Jurkat, Clone E6-1 (cell line): Measurements from ENCODE around the gene NEDD4L.

Experiments
- DNase-seq: peaks from one replicate; pipeline ENCODE4 v3.0.0-alpha.2; 2011; ENCODE audit warnings: low read depth, low spot score
- H3K4me3 ChIP-seq: 2 replicates; pipeline ENCODE4 v1.5.1; 2011; ENCODE audit warnings: mild to moderate bottlenecking, low read length, control low read depth, moderate library complexity

Gene NEDD4L

DNA sequence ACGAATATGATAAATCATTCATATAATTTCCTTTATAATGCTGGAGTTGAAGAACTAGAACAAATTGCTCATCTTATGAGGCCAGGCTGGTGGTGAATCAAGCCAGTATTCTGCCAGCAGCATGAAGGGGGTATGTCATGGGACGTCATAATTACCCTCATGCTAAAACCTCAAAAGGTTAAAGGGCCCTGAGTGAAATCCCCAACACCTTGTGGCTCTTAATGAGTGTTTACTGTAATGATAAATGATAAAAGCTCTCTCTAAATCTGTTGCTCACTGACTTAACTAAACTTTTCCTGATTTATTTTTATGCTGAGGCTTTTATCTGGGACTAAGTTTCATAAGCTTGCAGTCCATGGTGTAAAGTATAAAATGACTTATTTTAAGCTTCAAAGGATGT lies 18.3 kb upstream of the NEDD4L start:
- H3K4me3 ChIP-seq, result no peak overlapping the region
- DNase-seq, result no peak

DNA sequence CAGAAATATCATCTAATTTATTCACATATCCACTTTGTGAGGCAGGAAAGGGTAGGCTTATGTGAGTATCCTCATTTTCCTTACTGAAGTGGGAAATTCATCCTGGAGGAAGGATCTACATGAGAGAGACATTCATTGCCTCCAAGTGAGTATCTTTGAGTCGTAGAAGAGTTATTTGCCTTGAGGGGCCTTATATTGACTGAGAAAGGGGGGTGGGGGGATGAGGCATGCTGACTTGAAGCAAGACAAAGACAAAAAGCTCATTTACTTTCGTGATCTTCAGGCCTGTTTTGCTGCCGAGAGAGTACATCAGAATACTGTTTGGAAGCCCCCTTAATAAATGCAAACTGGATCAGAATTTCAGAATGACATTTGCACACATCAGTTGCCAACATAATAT lies 17.6 kb upstream of the NEDD4L start:
- no peak overlapping the region for H3K4me3 ChIP-seq
- no peak for DNase-seq

DNA sequence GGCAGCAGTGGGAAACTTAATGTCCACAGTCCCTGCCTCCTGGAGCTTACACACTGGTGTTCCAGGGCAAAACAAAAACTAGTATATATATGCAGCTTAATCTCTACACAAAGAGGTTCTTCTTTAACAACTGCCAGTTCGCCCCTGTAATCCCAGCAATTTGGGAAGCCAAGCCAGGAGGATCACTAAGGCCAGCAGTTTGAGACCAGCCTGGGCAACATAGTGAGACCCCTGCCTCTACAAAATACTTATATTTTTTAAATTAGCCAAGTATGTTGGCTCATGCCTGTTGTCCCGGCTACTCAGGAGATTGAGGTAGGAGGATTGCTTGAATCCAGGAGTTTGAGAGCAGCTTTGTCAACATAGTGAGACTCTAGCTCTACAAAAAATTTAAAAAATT lies 17.2 kb upstream of the NEDD4L start:
- no peak overlapping the region for H3K4me3 ChIP-seq
- DNase-seq, result no peak

DNA sequence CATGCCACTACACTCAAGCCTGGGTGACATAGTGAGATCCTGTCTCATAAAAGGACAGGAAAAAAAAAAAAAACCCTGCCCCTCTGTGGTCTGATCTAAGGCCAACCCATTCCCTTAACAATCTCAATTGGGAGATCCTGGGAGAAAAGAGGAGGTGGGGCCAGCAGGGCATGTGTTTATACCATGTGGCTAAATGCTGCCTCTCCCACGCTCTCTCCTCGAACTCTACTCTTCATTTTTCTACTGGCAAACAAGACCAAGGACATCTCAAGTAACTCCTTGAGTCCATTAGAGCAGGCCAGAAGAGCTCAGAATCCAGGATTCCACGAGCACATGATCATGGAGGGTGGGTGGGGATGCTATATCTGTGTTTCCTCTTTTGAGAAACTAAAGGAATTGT lies 16.7 kb upstream of the NEDD4L start:
- DNase-seq, result no peak
- no peak overlapping the region for H3K4me3 ChIP-seq

DNA sequence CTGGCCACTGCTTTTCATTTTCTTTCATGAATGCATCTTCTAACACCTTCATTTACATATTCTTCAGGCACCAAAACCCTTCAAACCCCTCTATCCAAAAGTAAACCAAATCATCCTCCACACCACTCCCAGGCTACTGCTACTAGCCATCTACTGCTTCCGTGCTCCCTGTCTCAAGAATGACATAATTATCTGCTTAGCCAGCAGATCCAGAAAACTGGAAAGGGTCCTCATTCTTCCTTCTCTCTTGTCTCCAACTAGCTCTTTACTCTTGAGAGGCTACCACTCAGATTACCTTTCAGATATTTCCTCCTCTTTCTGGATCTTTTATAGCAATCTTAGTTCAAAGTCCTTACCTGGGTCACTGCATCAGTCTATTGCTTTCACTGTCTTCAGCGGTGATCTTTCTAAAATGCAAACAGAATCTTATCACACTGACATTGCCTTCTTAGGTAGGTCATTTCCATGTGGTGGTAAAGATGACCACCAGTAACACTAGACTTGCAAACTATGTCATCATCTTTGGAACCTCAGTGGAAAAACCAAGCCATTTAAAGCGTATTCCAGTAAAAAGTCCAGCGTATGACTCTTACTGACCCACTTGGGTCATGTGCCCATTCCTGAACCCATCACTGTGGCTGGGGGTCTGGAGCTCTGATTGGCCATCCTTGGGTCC lies 15.8 kb upstream of the NEDD4L start:
- no peak overlapping the region for H3K4me3 ChIP-seq
- no peak for DNase-seq

DNA sequence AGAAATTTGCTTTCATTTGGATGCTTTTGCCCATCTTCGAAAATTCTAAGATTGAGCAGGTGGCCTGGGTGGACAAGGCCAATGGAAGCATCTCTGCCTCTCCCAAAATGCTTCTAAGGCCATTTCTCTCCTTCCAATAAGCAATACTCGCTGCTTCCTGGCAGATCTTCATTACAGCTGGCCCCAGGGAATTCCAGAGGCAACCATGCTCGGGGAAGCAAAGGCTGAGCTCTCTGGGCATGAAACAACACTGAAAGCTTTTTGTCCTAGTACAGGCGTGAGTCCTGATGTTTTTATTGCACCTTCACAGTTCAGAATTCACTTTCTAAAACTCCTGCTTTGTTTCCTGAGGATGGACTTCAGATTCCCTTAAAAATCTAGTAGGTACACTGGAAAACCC lies 11.8 kb upstream of the NEDD4L start:
- no peak for DNase-seq
- H3K4me3 ChIP-seq, result no peak overlapping the region

DNA sequence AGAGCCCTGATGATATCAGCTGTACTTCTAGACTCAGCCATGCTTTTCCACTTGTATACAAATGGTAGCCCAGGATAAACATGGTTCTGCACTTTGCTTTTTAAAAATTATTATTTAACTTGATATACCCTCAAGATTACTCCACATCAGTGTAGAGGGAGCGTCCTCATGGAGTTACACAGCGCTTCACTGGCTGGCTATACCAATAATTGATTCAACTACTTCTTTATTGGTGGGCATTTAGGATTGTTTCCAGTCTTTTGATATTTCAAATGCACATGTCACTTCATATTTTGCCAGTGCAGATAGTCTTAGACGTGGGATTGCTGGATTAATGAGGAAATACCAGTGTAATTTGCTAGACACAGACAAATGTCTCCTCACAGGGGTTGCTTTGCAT lies 10.8 kb upstream of the NEDD4L start:
- no peak for DNase-seq
- no peak overlapping the region for H3K4me3 ChIP-seq

DNA sequence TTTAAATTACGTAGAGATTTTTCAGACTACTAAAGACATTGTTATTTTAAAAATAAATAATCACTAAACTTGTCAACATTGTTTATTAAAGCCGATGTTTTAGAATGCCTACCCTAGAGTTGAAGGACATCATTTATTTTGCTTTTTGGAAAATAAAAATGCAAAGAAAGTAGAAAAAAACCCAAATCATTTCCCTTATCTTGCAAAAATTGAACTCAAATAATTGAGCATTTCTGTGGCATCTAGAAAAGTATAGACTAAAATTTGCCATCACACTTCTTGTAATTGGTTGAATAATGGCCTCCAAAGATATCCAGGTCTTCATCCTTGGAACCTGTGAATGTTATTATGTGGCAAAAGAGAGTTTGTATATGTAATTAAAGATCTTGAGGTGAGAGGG lies 9.7 kb upstream of the NEDD4L start:
- no peak for DNase-seq
- no peak overlapping the region for H3K4me3 ChIP-seq

DNA sequence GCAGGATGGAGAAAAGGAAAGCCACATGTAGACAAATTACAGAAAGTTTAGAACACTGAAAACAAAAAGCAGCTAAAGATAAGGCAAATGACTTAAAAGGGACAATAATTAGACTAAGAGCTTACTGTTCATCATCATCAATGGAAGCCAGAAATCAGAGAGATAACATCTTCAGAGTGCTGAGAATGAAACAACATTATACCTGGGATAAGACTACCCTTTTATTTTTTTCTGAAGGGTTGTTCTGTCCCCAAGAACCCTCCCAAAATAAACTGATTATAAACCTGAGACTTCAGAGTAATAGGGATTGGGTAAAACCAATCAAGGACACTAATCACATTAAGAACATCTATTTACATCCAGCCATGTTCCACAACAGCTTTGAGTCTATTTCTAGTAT lies 6.9 kb upstream of the NEDD4L start:
- no peak for DNase-seq
- no peak overlapping the region for H3K4me3 ChIP-seq

DNA sequence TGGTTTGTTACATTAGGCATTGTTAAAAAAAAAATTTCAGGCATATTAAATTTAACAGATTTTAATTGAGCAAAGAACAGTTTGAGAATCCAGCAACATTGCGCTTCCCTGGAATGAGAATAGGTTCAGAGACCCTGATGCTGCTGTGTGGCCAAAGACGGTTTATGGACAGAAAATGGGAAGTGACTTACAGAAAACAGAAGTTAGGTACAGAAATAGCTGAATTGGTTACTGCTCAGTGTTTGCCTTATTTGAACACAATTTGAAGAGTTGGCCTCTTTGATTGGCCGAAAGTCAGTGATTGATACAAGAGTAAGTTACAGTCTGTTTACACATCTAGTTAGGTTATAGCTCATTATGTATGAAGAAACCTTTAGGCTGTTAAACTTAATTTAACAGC lies 6.0 kb upstream of the NEDD4L start:
- DNase-seq, result no peak
- no peak overlapping the region for H3K4me3 ChIP-seq

DNA sequence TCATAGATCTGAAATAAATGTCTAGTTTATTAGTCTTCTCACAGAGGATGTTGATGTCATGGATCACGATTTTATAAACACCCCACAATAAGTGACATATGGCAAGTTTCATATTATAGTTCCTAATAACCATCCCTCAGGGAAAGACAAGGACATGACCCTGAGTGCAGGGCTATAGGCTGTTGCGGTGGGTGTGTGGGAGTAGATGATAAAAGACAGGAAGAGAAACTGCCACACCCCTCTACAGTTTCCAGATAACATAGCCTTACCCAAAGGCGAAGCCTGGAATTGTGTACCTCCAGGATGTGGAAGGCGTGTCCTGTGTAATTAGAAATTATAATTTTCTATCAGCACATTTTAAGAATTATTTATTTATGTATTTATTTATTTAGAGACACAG lies 2.4 kb upstream of the NEDD4L start:
- DNase-seq, result no peak

DNA sequence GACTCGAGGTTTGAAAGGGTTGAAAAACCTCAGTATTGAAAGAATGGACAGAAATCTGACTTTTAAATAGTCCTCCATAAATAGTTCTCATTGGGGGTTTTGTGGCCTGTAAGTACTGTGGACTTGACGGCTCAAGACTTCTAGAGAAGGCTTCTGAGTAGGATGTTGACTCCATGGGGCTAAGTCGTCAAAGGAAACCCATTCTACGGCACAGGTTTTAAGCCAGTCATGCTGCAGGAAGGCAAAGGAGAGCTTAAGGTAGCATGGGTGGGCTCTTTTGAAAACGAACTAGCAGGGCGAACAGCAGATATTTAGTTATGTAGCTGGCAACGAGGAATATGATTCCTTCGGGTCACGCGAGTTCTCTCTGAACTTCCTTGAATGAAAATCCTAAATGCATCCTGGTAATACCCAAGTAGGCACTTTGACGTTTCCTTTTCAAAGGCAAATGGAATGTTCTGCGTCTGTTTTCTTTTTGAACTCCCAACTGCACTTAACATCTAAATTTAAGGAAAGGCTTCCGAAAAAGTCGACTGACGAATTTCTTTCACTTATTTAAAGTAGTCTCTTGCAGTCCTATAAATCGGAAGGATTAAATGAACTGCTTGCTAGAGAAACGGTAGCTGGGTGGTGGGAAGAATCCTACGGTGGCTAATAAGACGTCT lies 1.1 kb upstream of the NEDD4L start:
- peak overlapping the region; percentile 65 for H3K4me3 ChIP-seq
- DNase-seq, result no peak

More for the DNA sequence above, 2.4 kb upstream of the NEDD4L start:
- H3K4me3 ChIP-seq, result no peak overlapping the region

DNA sequence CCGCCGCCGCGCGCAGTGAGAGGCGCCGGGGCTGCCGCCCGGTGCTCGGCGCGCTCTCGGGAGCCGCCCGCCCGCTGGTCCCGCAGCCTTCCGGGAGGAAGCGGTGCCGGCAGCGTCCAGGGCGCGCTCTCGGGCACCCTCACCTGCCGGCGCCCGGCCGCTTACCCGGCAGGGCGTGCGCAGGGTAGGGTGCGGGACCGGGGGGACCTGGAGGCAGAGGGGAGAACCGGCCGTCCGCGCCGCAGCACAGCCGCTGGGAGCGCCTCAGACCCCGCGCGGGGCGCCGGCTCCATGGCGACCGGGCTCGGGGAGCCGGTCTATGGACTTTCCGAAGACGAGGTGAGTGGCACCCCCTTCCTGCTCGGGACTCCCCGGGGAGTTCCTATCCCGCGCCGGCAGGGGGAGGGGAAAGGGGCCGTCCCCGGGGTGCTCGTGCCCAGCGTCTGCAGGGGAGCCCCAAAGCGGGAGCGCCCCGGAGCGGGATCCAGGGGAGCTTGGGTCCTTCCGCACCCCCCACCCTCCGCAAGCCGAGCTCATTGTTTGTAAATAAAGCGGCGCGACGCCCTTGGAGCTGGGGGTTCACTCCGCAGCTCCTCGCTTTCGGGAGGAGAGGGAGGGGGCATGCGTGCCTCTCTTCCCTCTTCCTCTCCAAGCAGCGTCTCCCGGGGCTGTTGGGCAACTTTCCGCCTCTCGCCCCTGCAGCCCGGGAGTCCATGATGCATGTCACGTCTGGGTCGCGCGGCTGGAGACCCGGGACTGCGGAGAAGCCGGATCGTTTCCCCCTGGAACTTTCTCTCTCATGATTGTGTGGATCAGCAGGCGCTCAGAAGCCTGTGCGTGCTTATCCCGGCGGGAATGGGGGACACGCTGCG lies 580 bp downstream of the NEDD4L start:
- H3K4me3 ChIP-seq, result peak overlapping the region; percentile 65
- DNase-seq, result no peak

DNA sequence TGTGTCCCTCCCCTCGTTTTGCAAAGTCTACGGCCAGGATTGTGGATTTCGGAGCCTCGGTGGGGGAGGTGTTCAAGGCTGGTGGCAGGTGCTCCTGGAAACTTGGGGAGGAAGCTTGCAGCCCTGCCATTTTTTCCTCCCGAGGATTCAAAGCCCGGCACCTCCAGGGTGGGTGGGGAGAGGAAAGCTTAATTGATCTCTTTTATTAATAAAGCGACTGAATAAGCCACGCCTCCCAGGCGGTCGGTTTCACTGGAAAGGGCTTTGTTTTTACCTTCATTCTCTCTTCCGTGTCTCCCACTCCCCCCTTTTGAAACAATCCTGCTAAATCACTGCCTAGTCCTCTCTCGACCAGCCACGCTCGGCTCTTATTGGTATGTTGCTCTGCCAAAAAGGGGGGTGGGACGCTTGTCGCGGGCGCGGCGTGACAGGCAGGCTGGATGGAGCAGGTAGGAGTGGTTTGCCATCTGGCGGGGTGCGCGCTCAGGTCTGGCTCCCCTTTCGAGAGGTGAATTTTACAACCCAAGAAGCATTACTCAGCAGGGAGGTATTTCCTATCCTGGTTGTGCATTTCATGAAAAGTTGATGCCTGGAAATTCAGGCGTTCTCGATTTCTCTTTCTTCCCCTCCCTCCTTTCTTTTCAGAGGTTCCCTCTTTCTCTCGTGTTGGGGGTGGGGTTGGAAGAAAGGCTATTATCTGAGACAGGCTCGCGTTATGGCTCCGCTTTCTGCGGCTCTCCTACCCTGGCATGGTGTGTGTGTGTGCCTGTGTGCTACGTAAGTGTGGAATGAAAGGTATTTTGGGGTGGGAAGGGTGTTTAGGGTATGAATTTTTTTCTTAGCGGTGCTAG lies 1.4 kb downstream of the NEDD4L start:
- no peak for DNase-seq

DNA sequence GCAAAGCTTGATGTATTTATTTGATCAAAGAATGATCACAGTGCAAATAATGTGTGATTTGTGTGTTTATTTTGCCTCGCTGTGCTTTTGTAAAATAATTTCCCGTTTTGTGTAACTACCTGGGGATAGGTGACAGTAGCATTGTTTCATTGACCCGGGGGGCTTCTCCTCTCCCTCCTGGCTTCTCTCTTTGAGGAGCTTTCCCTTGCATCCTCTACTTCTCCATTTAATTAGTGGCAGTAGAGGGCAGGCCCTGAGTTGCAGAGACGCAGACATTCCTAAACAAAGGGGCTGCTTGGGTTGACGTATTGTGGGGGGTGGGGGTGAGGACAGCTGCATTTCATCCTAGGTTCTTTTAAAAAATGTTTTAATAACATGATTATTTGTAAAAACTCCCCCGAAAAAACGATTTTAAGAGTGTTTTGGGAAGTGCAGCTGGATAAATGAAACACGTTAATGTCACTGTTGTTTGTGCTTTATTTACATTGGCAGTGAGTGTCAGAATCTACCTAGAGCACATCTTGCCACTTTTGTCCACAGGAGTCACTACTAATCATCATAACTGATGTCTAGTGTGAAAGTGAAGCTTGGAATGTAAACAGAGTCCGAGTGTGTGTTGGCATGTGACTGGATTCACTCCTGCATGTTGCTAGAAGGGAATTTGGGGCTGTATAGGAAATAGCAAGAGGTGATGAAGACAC lies 2.2 kb downstream of the NEDD4L start:
- H3K4me3 ChIP-seq, result no peak overlapping the region
- DNase-seq, result no peak

More for the DNA sequence above, 1.4 kb downstream of the NEDD4L start:
- H3K4me3 ChIP-seq, result peak overlapping the region; percentile 65

DNA sequence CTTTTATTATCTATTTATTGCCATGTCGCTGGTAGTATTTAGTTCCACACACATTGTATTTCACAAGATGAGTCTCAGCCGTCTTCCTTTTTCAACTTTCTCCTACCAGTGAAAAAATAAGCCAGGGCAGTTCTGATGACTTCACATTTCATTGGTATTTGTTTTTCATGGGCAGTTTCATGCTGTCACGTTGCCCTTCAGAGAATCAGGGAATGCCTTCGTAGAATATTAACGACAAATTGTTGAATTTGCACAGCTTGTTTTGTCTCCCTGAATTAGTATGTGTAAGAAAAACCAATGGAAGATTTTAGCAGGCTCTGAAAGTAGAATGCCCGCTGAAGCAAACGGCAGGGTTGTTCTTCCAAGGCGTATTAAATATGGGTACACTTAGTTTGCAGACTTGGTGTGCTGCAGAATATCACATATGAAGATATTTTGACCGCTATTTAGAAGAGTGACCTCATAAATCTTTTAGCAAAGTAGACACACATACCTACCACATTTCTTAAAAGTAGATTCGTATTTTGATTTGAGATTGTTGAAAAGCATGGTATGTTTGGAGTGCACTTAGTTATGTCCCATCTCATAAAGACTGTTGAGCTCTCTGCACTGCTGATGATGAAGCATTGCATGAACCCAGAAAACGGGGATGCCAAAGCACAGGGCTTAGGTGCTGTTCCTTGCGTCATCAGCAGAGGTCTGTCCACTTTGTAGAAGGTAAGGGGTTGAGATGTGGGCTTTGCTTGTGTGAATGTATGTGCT lies 2.9 kb downstream of the NEDD4L start:
- no peak for DNase-seq
- no peak overlapping the region for H3K4me3 ChIP-seq

DNA sequence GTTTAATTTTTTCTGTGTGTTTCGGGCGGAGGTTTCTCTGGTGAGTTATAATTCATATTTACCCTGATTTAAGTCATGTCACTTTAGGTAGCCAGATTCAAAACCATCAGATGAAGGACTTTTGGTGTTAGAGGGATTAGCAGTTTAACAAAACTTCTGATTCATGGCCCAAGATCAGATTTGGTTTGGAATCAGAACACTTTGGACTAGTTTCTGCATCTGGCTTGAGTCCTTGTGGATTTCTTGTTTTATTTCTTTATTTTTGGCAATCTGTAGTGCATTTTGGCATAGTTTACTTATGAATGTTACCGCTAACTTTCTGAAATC lies 3.5 kb downstream of the NEDD4L start:
- DNase-seq, result no peak
- no peak overlapping the region for H3K4me3 ChIP-seq

DNA sequence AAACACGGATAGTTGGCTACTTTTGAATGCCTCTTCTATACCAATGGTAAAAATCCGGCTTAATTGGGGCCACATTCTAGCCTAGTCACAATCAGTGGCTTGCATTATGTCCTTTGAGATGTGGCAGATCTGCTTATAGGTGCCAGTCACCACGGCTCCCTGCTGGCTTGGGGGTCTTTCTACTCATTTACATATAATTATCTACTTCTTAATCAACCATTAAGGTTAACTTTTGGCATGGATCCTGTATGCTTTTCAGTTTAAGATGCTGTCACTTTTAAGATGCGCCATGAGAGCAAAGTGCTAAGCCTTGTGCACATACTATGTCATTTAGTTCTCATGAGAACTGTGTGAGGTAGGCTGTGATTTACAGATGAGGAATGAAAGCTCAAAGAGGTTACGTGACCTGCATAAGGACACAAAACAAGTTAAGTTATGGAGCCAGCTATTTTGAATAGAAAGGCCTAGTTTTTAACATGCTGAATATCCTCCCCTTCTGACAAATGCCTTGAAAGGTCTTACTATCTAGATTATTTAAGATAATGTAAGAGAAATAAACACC lies 4.1 kb downstream of the NEDD4L start:
- no peak overlapping the region for H3K4me3 ChIP-seq
- no peak for DNase-seq
